NCI-H345 treated with DMSO at 0.1 percent for 48 hours (cell line): Measurements from ENCODE around the gene PRR15.

Experiments used
- DNase-seq: peaks from one replicate; lab custom pipeline; 2025; ENCODE audit not compliant: unreplicated experiment; lab: John Stamatoyannopoulos, UW

Gene PRR15

GRCh38 chr7:29609162-29610037, 45.8 kb downstream of the PRR15 start:
- peak; percentile 58 for DNase-seq

GRCh38 chr7:29610086-29610485, 46.5 kb downstream of the PRR15 start:
- DNase-seq: no peak

DNA sequence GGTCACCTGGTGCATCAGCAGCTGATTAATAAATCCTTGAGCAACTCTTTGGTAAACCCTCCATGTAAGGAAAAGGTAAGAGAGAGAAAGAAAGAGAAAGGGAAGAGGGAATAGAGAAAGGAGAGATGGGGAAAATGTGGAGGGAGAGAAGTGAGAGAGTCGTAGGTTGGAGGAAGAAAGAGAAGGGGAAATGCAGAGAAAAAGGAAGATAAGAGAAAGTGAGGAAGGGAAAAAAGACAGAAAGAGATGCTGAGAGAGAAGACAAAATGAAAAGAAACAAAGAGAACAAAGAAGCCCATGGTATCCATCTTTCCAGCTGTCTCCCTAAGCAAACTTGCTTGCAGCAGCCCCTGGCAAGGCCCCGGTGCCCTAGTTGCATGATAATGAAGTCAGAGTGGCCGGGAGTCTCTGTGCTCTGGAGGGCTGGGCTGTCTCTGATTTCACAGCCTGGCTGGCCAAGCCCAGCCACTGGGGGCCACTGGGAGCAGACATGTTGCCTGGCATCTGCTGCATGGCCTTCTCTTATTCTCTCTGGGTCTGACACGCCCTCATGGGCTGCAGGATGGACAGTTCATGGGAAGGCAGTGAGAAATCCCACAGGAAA, 48.4 kb downstream of the PRR15 start:
- DNase-seq: no peak

DNA sequence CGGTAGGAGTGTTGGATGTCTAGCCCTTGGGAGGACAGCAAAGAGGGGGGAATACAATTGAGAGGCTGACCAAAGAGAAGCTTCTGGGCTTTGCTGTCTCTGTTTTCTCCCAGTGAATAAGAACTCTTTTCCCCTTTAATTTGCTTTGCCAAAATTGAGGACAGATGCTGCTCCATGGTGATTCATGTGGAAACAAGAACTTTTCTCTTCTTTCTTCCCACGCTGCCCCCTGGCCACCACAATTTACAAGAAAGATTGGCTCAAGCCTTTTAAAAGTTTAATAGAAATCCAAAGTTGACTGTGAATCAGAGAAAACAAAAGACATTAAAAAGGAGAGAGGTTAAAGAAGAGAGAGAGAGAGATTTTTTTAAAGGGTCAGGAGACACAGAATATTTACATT, 49.0 kb downstream of the PRR15 start:
- DNase-seq: no peak

DNA sequence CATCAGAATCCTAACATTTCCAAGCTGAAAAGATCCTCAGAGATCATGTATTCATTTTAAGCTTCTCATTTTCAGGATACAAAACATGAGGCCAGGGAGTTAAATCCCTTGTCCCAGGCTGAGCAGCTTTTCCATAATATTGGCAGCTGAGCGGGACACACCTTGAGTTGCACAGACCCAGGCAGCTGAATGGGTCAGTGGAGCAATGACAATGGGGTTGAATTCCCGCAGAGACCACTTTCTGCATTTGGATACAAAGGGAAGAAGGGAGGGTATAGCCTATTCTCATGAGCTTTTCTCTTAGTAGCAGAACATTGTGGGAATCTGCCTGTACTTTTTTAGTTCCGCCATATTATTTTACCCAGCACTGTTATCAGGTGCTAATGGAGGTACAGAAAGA, 49.5 kb downstream of the PRR15 start:
- no peak for DNase-seq

DNA sequence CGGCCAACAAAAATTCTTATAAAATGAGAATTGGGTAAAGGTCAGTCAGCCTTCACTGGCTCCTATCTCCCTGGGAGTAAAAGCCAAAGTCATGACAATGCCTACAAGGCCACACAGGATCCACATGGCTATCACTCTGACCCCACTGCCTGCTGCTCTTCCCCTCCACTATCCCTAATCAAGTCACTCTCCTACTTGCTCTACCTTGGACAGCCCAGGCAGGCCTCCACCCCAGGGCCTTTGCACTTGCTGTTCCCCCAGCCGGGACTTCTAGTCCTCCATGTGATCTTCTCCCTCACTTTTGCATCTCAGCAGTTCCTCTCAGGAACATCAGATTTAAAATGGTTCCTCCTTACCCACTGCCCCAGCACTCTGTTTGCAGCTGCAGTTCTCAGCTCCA, 50.6 kb downstream of the PRR15 start:
- no peak for DNase-seq
